Brain microvascular endothelial cell (primary cell): ENCODE results near the gene CHSY1.

Experiments
- DNase-seq: peaks from one replicate; pipeline ENCODE4 v3.0.0-alpha.2; 2020
- H3K27ac ChIP-seq: fragments of 250-450 bp; sonication (Bioruptor Pico); 2 replicates; pipeline ENCODE4 v1.5.1; 2020; ENCODE audit warnings: mild to moderate bottlenecking, moderate library complexity
- H3K27me3 ChIP-seq: fragments of 250-450 bp; sonication (Bioruptor Pico); replicated peaks from 2 replicates; pipeline ENCODE4 v1.5.1; 2020; ENCODE audit warnings: mild to moderate bottlenecking
- H3K36me3 ChIP-seq: fragments of 250-450 bp; sonication (Bioruptor Pico); replicated peaks from 2 replicates; pipeline ENCODE4 v1.5.1; 2020; ENCODE audit warnings: mild to moderate bottlenecking
- H3K4me3 ChIP-seq: 2 replicates; pipeline ENCODE4 v1.5.1; 2011; ENCODE audit warnings: low read depth, mild to moderate bottlenecking, control low read depth, low read length, moderate library complexity
- in situ Hi-C: cut with HindIII; loops from 2 replicates; pipeline ENCODE4 v1.10.0; 2017; ENCODE audit warnings: low sequenced_read_pairs, low pct_ligation_motif_present
- TF ChIP-seq, protein P1 (sequence below): IDR thresholded peaks from 2 replicates; pipeline ENCODE4 v1.5.1; 2011; ENCODE audit warnings: low read depth, mild to moderate bottlenecking, moderate library complexity, low read length, control low read depth, inconsistent platforms; ENCODE audit errors: missing control alignments

The CHSY1 gene

GRCh38 chr15:101180620-101181307 lies 71.1 kb downstream of the CHSY1 start:
- Histone ChIP-seq H3K36me3 (peaks cover 26% of the 10 kb centered on the region), H3K27ac (no peak overlapping the region), H3K4me3 (no peak overlapping the region), H3K27me3 (no peaks in the 10 kb centered on the region)
- no peak for DNase-seq
- TF ChIP-seq, protein P1, sequence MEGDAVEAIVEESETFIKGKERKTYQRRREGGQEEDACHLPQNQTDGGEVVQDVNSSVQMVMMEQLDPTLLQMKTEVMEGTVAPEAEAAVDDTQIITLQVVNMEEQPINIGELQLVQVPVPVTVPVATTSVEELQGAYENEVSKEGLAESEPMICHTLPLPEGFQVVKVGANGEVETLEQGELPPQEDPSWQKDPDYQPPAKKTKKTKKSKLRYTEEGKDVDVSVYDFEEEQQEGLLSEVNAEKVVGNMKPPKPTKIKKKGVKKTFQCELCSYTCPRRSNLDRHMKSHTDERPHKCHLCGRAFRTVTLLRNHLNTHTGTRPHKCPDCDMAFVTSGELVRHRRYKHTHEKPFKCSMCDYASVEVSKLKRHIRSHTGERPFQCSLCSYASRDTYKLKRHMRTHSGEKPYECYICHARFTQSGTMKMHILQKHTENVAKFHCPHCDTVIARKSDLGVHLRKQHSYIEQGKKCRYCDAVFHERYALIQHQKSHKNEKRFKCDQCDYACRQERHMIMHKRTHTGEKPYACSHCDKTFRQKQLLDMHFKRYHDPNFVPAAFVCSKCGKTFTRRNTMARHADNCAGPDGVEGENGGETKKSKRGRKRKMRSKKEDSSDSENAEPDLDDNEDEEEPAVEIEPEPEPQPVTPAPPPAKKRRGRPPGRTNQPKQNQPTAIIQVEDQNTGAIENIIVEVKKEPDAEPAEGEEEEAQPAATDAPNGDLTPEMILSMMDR: no peak
- in situ Hi-C loops: no loop called here

DNA sequence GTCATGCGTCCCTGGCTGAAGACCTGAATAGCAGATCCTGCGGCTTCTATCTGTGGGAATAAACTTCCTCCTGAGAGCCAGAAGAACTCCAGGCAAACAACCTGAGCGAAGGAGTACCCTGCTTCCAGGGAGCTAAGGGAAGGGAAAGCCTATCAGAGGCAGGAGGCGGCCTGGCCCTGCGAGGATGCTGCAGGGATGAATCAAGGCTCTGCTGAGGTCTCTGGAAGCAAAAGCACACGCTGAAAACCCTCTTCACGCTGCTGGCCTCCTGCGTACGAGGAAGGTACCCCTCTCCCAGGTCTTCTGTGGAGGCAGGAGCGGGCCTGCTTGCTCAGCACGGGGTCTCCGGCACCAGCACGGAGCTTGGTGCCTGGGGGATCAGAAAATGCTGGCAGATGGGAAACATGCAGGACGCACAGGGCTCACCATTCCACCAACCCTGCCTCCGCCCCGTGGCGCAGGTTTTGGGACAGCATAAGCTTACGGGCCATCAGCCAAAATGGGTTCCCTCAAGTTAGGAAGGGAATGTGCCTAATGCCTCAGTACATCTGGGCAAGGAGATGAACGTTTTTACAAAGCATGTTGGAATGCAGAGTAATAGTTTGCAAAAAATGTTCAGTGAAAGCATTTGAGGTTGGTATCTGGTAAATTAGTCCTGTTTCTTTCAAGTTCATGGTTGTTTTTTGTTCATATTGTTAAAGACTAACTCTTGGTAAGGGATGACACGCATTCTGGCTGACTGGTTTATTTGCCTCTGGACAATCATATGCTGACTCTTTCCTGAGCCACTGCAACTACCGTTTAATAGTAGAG lies 72.3 kb downstream of the CHSY1 start:
- in situ Hi-C loops: no loop called here
- H3K27ac ChIP-seq: peak overlapping the region; percentile 30
- TF ChIP-seq, protein P1: no peak
- no peak overlapping the region for H3K4me3 ChIP-seq
- peaks cover 34% of the 10 kb centered on the region for H3K36me3 ChIP-seq
- no peaks in the 10 kb centered on the region for H3K27me3 ChIP-seq
- DNase-seq: no peak

GRCh38 chr15:101178931-101179330 lies 72.9 kb downstream of the CHSY1 start:
- no peaks in the 10 kb centered on the region for H3K27me3 ChIP-seq
- in situ Hi-C loops: no loop called here
- no peak for DNase-seq
- H3K4me3 ChIP-seq: no peak overlapping the region
- TF ChIP-seq, protein P1: no peak
- peaks cover 37% of the 10 kb centered on the region for H3K36me3 ChIP-seq
- no peak overlapping the region for H3K27ac ChIP-seq

DNA sequence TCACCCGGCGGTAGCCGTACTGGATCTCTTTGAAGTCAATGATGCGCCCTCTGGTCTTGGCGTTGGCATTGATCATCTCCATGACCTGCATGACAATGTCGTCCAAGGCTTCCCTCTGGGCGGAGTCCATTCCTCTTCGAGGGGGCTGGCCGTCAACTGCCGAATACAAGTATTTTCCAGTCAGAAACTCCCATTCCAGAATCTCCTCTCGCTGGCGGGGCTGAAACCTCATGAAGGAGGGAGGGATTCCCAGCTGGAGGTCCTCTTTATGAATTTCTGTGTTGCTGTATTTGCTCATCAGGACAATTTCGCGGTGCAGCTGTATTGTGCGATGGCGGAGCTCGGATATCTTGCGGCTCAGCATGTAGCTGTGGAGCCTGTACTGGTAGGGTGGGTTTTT lies 73.4 kb downstream of the CHSY1 start:
- Histone ChIP-seq H3K27me3 (no peaks in the 10 kb centered on the region), H3K4me3 (no peak overlapping the region), H3K27ac (no peak overlapping the region), H3K36me3 (peaks cover 37% of the 10 kb centered on the region)
- DNase-seq: no peak
- TF ChIP-seq, protein P1: no peak
- in situ Hi-C loops: no loop called here

GRCh38 chr15:101177866-101178265 lies 74.0 kb downstream of the CHSY1 start:
- no peak overlapping the region for H3K4me3 ChIP-seq
- peaks cover 37% of the 10 kb centered on the region for H3K36me3 ChIP-seq
- TF ChIP-seq, protein P1: no peak
- H3K27me3 ChIP-seq: no peaks in the 10 kb centered on the region
- no peak overlapping the region for H3K27ac ChIP-seq
- in situ Hi-C loops: no loop called here
- DNase-seq: no peak
